CD4-positive, alpha-beta T cell treated with Interleukin-12 subunit alpha and Interleukin-12 subunit beta, for 1 hour (primary cell): ENCODE results near the gene ARGLU1.
A peak's percentile ranks its signal among the peaks of the same experiment; 100 is the strongest.

Experiments used
- DNase-seq: peaks from one replicate; pipeline ENCODE4 v3.0.0-alpha.2; 2020

The ARGLU1 gene

GRCh38 chr13:106498158-106498557 is 69.8 kb downstream of the ARGLU1 start:
- no peak for DNase-seq

- no peak for DNase-seq
Observed at GRCh38 chr13:106497079-106497478, 70.9 kb downstream of the ARGLU1 start.

- DNase-seq: no peak
Observed at GRCh38 chr13:106496072-106496997, 71.6 kb downstream of the ARGLU1 start.

GRCh38 chr13:106494936-106495335 is 73.0 kb downstream of the ARGLU1 start:
- no peak for DNase-seq

GRCh38 chr13:106494506-106494905 is 73.4 kb downstream of the ARGLU1 start:
- no peak for DNase-seq

- peak; percentile 13 for DNase-seq
Observed at GRCh38 chr13:106493533-106494220, 74.3 kb downstream of the ARGLU1 start.

- no peak for DNase-seq
Observed at GRCh38 chr13:106492588-106493475, 75.1 kb downstream of the ARGLU1 start.

GRCh38 chr13:106491928-106492587 is 75.9 kb downstream of the ARGLU1 start:
- DNase-seq: no peak
